H4 (cell line): ENCODE measurements around the gene PANX2. TPM values are rescaled to one million over a fixed set of nuclear protein-coding genes. Genes with fewer than 3 reads are reported as not detected.

Experiments used
- DNase-seq: peaks from one replicate; pipeline ENCODE4 v3.0.0-alpha.2; 2015; ENCODE audit warnings: low spot score
- total RNA-seq: library from RNA; depleted of rRNA; stranded (reverse); fragments of >200 nt; shearing (Covaris generic); gene quantifications from 2 replicates; pipeline ENCODE4 v1.2.3, GENCODE V29; 2014

PANX2 gene
- total RNA-seq, 1 experiment from 2014 or later: 4.4 TPM

- no peak for DNase-seq
Measured at GRCh38 chr22:50184004-50184901, 13.7 kb downstream of the PANX2 start.

GRCh38 chr22:50184902-50185374, 14.4 kb downstream of the PANX2 start:
- DNase-seq: no peak

- peak; percentile 85 for DNase-seq
Measured at GRCh38 chr22:50185375-50186087, 15.0 kb downstream of the PANX2 start, which contains the start of gene TRABD. TSS of gene TRABD (plus strand) at chr22:50185913. CDS start at chr22:50193061, 7,148 bp downstream.

- no peak for DNase-seq
Measured at GRCh38 chr22:50186181-50186714, 15.7 kb downstream of the PANX2 start.

- no peak for DNase-seq
Measured at GRCh38 chr22:50186761-50187523, 16.4 kb downstream of the PANX2 start.

- no peak for DNase-seq
Measured at GRCh38 chr22:50188356-50188755, 17.8 kb downstream of the PANX2 start.

GRCh38 chr22:50189184-50189848, 18.8 kb downstream of the PANX2 start:
- no peak for DNase-seq

GRCh38 chr22:50189849-50190181, 19.3 kb downstream of the PANX2 start:
- no peak for DNase-seq

GRCh38 chr22:50190182-50190940, 19.8 kb downstream of the PANX2 start:
- no peak for DNase-seq

- DNase-seq: no peak
Measured at GRCh38 chr22:50190941-50191741, 20.6 kb downstream of the PANX2 start.

- no peak for DNase-seq
Measured at GRCh38 chr22:50192436-50193204, 22.1 kb downstream of the PANX2 start.

GRCh38 chr22:50193621-50194020, 23.1 kb downstream of the PANX2 start:
- DNase-seq: no peak

- no peak for DNase-seq
Measured at GRCh38 chr22:50194037-50194805, 23.7 kb downstream of the PANX2 start.

GRCh38 chr22:50196256-50196655, 25.7 kb downstream of the PANX2 start:
- DNase-seq: no peak

GRCh38 chr22:50197000-50197800, 26.7 kb downstream of the PANX2 start:
- DNase-seq: no peak

GRCh38 chr22:50197856-50198623, 27.5 kb downstream of the PANX2 start:
- DNase-seq: no peak
